GM11168 (cell line): ENCODE results near the gene FZD7.

Experiments used
- in situ Hi-C: fragments of 300-500 bp; cut with MboI; formaldehyde crosslinking; loops from one replicate; pipeline ENCODE4 v1.12.0; 2022; ENCODE audit warnings: low sequenced_read_pairs; ENCODE audit not compliant: unreplicated experiment

FZD7 gene

DNA sequence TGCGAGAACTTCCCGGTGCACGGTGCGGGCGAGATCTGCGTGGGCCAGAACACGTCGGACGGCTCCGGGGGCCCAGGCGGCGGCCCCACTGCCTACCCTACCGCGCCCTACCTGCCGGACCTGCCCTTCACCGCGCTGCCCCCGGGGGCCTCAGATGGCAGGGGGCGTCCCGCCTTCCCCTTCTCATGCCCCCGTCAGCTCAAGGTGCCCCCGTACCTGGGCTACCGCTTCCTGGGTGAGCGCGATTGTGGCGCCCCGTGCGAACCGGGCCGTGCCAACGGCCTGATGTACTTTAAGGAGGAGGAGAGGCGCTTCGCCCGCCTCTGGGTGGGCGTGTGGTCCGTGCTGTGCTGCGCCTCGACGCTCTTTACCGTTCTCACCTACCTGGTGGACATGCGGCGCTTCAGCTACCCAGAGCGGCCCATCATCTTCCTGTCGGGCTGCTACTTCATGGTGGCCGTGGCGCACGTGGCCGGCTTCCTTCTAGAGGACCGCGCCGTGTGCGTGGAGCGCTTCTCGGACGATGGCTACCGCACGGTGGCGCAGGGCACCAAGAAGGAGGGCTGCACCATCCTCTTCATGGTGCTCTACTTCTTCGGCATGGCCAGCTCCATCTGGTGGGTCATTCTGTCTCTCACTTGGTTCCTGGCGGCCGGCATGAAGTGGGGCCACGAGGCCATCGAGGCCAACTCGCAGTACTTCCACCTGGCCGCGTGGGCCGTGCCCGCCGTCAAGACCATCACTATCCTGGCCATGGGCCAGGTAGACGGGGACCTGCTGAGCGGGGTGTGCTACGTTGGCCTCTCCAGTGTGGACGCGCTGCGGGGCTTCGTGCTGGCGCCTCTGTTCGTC, 1.7 kb downstream of the FZD7 start:
- in situ Hi-C loops: no loop called here

DNA sequence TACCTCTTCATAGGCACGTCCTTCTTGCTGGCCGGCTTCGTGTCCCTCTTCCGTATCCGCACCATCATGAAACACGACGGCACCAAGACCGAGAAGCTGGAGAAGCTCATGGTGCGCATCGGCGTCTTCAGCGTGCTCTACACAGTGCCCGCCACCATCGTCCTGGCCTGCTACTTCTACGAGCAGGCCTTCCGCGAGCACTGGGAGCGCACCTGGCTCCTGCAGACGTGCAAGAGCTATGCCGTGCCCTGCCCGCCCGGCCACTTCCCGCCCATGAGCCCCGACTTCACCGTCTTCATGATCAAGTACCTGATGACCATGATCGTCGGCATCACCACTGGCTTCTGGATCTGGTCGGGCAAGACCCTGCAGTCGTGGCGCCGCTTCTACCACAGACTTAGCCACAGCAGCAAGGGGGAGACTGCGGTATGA, 2.3 kb downstream of the FZD7 start:
- in situ Hi-C loops: no loop called here

DNA sequence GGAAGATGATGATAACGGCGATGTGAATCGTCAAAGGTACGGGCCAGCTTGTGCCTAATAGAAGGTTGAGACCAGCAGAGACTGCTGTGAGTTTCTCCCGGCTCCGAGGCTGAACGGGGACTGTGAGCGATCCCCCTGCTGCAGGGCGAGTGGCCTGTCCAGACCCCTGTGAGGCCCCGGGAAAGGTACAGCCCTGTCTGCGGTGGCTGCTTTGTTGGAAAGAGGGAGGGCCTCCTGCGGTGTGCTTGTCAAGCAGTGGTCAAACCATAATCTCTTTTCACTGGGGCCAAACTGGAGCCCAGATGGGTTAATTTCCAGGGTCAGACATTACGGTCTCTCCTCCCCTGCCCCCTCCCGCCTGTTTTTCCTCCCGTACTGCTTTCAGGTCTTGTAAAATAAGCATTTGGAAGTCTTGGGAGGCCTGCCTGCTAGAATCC, 3.0 kb downstream of the FZD7 start:
- in situ Hi-C loops: no loop called here

DNA sequence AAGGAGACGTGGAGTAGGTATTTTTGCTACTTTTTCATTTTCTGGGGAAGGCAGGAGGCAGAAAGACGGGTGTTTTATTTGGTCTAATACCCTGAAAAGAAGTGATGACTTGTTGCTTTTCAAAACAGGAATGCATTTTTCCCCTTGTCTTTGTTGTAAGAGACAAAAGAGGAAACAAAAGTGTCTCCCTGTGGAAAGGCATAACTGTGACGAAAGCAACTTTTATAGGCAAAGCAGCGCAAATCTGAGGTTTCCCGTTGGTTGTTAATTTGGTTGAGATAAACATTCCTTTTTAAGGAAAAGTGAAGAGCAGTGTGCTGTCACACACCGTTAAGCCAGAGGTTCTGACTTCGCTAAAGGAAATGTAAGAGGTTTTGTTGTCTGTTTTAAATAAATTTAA, 3.4 kb downstream of the FZD7 start:
- in situ Hi-C loops: no loop called here

DNA sequence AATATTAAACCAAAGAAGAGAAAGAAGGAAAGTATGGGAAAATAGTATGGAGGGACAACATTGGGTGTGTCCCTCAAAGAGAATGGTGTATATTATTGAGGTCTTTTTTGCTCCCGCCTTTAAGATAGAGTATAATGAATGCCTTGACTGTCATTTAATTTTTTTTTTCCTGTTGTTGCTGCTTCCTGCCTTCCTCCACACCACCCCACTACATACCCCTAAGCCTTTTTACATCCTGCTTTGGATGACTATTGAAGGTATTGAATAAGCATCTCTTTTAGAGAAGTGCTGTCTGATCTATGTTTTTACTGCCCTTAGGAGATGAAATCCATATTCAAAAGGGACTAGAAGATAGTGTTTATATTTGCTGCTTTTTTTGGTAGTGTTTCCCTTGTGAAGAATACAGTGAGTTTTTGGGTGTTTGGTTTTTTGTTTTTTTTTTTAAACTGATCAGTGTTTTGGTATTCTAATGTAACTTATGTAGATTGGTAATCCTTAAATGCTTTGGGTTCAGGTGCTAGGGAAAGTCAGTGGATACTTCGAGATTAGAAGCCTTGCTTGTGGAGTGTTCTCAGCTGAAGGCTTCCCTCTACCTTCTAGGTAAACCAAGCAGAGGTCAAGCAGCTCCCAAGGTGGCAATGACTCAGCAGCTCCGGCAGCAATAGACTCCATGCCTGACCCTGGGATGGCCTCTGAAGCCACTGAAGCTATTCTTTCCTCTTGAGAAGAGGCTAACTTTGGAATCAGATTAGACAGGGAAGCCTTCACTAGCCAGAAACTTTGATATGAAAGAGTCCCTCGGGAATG, 5.0 kb downstream of the FZD7 start:
- in situ Hi-C loops: no loop called here

DNA sequence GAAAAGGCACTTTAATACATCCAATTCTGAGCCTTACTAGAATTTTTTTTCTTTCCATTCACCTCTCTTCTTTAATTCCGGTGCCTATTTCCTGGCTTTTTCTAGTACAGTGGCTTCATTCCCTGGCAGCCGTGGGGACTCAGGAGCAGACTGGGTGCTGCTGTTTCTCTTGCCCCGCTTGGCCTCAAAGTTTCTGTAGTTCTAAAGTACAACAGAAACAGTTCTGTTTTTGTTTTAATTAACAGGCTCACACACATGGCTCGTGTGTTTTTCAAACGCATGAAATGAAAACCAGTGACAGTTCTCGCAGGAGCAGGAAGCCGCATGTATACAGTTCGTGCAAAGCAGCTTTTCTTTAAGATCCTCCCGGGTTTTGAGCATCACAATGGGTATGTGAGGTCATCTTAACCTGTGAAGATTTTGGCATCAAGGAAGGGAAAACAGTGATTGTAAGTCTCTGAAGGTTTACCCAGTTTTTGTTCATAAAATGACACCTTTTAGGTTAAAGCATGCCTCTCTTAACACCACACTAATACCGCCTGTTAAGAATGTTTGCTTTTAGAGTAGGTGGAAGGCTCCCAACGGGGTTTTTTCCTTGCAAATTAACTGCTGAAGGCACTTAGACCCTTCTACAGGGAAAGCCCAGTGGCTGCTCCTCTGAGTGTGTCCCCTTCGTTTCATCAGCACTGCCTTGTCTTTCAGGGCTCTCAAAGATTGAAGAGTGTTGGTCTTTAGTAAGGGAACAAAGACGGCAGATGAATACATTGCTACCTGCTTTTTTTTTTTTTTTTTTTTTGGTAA, 5.8 kb downstream of the FZD7 start:
- in situ Hi-C loops: no loop called here

DNA sequence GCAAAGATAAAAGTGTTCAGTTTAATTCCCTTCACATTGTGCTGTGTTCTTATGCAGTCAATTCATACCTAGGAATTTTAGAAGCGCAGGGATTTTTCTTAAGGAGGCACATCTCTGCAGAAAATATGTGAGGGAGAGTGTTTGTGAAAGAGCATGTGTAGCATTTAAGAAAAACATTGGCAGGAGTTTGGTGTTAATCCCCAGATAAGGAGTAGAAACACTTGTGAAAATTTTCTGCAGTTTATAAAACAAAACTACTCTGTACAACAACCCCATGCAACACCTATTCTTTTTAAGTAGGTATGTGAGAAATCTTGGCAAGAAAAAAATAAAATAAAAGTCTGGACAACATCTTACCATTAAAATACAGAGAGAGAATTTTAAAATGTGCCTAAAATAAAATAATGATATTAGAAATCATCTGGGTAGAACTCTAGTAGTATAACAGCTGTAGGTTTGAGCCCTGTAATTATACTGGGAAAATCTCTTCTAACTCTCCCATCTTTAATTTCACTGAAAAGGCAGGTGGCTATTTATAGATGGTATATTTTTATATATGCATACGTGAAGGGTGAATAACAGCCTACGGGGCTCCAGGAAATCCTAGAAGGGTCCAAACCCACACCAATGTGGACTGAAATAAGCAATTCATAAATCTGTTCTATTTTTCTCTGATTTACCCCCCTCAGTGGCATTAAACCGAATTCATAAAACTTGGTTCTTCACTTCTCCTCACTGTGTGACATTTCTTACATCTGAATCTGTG, 6.6 kb downstream of the FZD7 start:
- in situ Hi-C loops: no loop called here

DNA sequence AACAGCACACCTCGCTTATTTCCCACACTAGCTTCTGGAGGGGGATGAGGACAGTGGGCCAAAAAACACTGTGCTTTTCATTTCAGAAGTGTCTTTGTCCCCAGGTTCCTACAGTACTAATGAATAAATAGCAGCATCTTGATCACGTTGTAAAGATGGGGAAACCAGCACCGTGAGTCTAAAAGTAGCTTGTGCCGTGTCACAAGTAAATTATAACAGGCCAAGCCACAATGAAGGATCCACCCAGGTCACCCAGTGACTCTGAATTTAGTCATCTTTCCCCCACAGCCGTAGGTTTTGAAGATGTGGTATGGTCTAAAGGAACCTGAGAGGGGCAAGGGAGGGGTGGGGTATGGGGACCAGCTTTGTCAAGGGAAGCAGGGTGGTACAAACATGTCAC, 8.8 kb downstream of the FZD7 start:
- in situ Hi-C loops: no loop called here

DNA sequence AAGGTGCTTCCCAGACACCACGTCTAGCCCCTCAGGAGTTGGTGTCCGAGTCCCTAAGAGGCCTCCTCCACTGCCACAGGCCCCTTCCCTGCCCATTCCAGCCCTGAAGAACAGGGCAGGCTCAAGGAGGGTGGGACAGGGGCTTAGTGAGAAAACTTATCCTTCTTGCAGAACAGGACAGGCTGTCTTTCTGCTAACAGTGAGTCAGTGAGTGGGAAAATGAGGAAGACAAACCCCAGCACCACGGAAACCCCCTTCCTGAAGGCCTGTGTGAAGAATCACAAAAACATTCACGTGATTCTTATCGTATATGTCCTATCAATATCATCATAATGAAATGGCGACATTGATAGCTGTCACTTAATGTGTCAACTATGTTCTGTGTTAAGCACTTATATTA, 9.8 kb downstream of the FZD7 start:
- in situ Hi-C loops: no loop called here

DNA sequence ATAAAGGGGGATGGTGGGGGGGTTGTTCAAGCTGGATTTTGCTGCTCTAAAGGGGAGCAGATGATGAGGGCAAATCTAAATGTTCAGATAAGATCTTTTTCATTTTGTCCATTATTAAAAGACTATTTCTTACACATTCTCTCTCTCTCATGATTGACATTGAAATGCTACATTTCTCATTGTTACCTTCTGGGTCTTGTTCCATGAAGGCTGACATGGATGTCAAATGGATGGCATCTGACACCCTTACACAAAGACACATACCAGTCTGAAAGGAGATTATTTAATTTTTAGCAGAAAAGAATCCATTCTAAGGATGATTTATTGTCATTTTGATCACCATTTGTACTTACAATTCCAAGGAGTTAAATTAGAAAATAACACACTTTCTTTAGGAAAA, 11.1 kb downstream of the FZD7 start:
- in situ Hi-C loops: no loop called here

DNA sequence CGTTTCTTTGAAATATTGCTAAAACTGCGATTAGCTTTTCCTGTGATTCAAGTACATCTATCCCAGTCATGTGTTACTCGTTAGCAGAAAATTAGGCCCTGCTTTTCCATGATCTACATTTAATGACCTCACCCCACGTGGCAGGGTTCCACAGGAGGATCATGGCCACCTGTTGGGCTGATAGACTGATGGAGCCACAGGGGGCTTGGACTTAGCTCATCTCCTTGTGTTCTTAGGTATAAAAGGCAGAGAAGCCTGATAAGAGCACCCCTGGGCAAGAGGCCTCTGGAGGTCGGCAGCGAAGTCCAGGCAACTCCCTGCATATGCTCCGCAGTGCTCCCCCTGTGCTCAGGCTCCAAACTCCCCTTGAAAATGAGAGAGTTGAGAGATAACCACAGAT, 12.9 kb downstream of the FZD7 start:
- in situ Hi-C loops: no loop called here

DNA sequence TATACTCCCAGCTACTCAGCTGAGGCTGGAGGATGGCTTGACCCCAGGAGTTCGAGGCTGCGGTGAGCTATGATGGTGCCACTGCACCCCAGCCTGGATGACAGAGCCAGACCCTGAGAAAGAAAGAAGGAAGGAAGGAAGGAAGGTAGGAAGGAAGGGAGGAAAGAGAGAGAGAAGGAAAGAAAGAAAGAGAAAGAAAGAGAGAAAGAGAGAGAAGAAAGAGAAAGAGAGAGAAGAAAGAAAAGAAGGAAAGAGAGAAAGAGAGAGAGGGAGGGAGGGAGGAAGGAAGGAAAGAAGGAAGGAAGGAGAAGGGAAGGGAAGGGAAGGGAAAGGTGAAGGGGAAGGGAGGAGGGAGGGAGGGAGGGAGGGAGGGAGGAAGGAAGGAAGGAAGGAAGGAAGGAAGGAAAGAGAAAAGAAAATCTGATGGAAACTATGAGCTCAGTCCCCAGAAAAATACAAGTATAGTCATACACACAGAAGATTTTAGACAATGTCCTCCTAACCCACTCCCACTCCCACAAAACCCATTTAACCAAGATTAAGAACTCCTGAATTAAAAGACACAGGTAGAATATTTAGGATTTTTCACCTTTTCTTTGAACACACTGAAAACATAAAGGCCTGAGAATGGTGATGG, 15.6 kb downstream of the FZD7 start:
- in situ Hi-C loops: no loop called here

DNA sequence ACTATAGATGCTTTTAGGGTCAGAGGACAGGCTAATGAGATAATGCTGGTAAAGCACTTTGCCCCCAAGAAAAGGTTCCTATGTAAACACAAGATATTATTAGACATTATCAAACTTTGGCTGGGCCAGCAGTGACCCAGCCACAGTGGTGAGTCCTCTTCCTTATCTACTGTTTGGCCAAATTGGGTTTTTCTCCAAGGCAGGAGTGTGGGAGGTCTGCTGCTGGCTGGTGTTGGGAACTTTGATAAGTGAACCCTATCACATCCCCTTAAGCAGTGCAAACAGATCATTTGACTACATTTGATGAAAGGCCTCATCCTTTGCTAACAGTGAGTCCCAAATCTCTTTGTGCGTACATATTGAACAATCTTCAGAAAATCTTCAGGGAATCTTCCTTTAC, 16.2 kb downstream of the FZD7 start:
- in situ Hi-C loops: no loop called here

DNA sequence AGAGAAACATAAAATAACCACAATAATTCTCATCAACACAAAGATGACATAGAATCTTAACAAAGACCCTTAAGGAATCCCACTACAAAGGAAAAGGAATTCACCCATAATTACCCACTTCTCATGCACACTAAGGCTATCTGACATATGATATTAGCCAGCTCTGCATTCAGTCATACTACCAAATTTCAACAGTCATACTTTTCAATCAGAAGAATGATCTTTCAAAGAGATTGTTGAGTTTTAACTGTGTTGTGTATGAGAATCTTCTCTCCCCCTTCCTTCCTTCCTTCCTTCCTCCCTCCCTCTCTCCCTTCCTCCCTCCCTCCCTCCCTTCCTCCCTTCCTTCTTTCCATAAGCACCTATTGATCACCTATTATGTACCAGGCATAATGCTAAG, 17.0 kb downstream of the FZD7 start:
- in situ Hi-C loops: no loop called here

DNA sequence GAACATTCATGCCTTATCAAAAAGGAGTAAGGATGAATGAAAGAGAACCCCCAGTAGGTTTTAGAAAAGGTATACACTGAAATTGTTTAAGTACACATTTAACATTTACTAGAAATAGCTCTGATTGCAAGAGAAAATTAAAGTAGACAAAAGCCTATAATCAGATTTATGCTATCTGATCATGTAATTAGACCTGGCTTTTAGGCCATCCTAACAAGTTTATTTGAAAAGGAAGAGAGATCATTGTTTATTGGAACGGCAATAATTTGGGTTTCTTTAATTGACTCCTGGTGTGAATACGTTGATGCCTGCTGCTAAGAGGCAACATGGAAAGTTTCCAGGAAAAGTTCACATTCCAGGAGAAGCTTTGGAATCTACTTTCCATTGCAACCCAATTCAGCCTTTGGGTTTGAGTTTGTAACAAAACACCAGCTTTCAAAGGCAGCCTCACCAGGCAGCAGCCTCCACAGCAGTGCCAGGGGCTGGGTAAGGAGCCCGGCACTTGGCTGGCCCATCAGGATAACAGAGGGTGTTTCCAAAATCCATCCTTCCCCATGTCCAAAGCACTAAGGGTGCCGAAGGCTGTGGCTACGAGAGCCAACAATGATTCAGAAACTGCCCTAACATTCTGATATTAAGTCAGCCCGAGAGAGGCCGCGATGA, 18.0 kb downstream of the FZD7 start:
- in situ Hi-C loops: no loop called here

DNA sequence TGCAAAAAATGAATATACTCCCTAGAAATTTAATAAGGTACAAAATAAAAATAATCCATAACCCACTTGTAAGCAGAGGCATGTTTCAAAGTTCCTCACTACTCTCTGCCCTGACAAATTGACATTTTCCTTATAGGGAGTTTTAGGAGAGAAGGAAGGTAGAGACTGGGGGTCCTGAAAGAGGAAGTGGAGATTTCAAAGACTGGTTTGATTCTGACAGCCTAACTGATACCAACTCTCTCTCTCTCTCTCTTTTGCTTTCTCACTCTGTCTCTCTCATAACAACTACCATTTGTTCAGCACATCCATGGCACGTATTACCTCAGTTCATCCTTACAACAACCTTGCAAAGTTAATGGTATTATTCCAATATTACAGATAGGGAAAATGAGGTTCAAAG, 18.6 kb downstream of the FZD7 start:
- in situ Hi-C loops: no loop called here

DNA sequence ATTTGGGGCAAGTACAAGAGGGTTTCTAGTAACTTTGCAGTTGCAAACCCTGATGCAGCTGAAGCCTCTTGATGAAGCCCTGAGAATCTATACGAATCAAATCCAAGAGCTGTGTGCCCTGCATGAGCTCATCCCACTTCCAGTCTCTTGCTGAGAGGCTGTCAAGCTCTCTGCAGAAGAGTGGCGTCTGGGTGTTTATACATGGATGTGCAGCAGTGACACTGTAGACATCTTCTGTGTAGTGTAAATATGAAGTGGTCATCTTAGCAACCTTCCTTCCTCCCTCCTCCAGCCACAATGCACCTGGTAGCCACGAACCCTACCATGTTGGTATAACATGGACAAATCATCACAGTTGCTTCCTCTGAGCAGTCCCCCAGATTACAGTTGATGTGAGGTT, 21.0 kb downstream of the FZD7 start:
- in situ Hi-C loops: no loop called here

DNA sequence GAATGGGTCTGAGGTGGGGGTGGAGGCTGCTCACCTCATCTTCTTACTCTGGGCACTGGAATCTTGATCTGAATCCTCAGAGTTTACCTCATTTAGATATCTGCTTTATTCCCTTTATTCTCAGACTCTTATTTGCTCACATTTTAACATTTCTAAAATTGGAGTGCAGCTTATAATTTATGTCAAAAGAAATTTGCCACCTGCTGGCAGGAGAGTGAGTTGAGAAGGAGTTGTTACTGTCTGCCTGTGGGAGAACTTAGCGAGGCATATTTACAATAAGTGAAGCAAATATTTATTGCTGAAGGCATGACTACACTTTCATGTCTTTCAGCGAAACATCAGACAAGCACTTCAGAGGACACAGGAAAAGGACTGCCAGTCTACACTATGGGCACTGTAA, 23.0 kb downstream of the FZD7 start:
- in situ Hi-C loops: no loop called here

DNA sequence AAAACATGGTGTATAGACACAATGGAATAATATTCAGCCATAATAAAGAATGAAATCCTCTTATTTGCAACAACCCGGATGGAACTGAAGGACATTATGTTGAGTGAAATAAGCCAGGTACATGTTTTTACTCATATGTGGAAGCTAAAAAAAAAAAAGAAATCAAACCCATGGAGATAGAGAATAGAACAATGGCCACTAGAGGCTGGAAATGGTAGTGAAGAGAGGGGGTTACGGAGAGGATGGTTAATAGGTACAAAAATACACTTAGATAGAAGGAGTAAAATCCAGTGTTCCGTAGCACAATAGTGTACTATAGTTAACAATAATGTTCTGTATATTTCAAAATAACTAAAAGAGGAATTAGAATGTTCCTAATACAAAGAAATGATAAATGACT, 26.6 kb downstream of the FZD7 start:
- in situ Hi-C loops: loop anchor here (10.0 kb wide), 1 partner anchor 1245 kb away; no protein-coding TSS in a partner anchor
